Fibroblast of villous mesenchyme (primary cell): Measurements from ENCODE around the gene PCBP3. TPM values are rescaled to one million over a fixed set of nuclear protein-coding genes. Genes with fewer than 3 reads are reported as not detected.

ENCODE experiments used
- DNase-seq: peaks from one replicate; pipeline ENCODE4 v3.0.0-alpha.2; 2010; ENCODE audit warnings: low read depth
- H3K4me3 ChIP-seq: 2 replicates; pipeline ENCODE4 v1.5.1; 2011; ENCODE audit warnings: low read depth, mild to moderate bottlenecking, low read length
- total RNA-seq: library from RNA; depleted of rRNA; stranded (reverse); fragments of >200 nt; gene quantifications from 2 replicates; pipeline ENCODE4 v1.2.3, GENCODE V29; 2012
- TF ChIP-seq, protein P1 (sequence below): IDR thresholded peaks from 2 replicates; pipeline ENCODE4 v1.5.1; 2012; ENCODE audit warnings: low read depth, mild to moderate bottlenecking, low read length; ENCODE audit not compliant: insufficient read depth

PCBP3 gene
- total RNA-seq, 1 donor: 1.3 TPM

GRCh38 chr21:45929449-45929848 lies 285.9 kb downstream of the PCBP3 start:
- no peak for DNase-seq
- no peak overlapping the region for H3K4me3 ChIP-seq
- TF ChIP-seq, protein P1, sequence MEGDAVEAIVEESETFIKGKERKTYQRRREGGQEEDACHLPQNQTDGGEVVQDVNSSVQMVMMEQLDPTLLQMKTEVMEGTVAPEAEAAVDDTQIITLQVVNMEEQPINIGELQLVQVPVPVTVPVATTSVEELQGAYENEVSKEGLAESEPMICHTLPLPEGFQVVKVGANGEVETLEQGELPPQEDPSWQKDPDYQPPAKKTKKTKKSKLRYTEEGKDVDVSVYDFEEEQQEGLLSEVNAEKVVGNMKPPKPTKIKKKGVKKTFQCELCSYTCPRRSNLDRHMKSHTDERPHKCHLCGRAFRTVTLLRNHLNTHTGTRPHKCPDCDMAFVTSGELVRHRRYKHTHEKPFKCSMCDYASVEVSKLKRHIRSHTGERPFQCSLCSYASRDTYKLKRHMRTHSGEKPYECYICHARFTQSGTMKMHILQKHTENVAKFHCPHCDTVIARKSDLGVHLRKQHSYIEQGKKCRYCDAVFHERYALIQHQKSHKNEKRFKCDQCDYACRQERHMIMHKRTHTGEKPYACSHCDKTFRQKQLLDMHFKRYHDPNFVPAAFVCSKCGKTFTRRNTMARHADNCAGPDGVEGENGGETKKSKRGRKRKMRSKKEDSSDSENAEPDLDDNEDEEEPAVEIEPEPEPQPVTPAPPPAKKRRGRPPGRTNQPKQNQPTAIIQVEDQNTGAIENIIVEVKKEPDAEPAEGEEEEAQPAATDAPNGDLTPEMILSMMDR: no peak

- no peak for DNase-seq
- TF ChIP-seq, protein P1: no peak
- H3K4me3 ChIP-seq: no peak overlapping the region
Observed at GRCh38 chr21:45930231-45930760, 286.8 kb downstream of the PCBP3 start.

DNA sequence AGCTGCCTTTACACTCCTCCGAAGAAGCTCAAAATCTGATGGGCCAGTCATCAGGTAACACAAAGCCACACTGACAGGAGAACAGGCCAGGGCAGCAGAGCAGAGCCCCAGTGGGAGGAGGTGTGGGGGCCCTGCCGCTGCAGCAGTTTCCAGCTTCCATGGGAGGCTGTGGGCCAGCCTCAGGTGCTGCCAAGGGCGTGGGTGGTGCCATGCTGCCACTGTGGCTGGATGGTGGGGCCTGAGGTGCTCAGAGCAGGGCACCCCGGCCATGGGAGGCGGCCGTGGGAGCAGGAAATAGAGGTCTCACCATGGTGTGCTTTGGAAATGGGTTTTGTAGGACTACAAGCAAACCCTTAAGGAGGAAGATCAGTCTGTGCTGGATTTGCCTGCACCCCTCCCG lies 287.3 kb downstream of the PCBP3 start:
- TF ChIP-seq, protein P1: no peak
- DNase-seq: no peak
- H3K4me3 ChIP-seq: no peak overlapping the region

DNA sequence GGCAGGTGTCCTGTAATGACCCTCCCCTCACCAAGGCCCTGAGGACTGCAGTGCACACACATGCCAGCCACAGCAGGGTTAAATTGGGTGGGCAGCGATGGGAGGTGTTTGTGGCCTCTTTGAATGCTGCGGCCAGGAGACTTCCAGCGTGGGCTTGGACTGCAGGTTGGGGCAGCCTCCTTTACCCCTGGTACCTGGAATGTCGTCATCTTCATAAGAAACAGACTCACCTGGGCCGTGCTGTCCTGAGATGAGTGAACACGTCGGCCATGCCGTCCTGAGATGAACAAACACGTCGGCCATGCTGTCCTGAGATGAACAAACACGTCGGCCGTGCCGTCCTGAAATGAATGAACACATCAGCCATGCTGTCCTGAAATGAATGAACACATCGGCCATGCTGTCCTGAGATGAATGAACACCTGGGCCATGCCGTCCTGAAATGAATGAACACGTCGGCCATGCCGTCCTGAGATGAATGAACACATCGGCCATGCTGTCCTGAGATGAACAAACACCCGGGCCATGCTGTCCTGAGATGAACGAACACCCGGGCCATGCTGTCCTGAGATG lies 288.0 kb downstream of the PCBP3 start:
- no peak for DNase-seq
- TF ChIP-seq, protein P1: no peak
- no peak overlapping the region for H3K4me3 ChIP-seq

- TF ChIP-seq, protein P1: no peak
- no peak for DNase-seq
- no peak overlapping the region for H3K4me3 ChIP-seq
Observed at GRCh38 chr21:45932922-45933502, 289.5 kb downstream of the PCBP3 start.

GRCh38 chr21:45934085-45934484 lies 290.6 kb downstream of the PCBP3 start:
- no peak overlapping the region for H3K4me3 ChIP-seq
- TF ChIP-seq, protein P1: no peak
- no peak for DNase-seq

DNA sequence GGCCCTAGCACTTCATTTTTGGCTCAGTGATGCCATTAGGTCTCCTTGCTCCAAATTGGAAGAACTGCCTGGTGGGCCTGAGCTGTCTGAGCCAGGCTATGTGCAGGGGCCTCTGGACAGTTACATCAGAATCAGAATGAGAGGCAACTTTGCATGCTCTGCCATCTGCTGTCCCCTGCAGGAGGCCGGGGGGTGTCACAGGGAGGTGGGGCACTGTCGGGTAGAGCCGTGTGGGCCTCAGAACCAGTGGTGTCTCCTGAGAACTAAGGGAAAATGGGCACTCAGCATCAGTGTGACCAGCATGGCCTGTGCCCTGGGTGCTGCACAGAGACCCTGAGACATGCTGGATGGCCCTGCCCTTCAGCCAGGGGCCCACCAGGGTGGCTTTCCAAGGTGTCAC lies 291.0 kb downstream of the PCBP3 start:
- DNase-seq: no peak

More for the DNA sequence above, 291.0 kb downstream of the PCBP3 start:
- no peak overlapping the region for H3K4me3 ChIP-seq
- TF ChIP-seq, protein P1: no peak
